Keratinocyte (primary cell): ENCODE data around the gene KANSL1. TPM values are rescaled to one million over a fixed set of nuclear protein-coding genes. Genes with fewer than 3 reads are reported as not detected.

Experiments used
- DNase-seq: peaks from one replicate; pipeline ENCODE4 v3.0.0-alpha.2; 2011; ENCODE audit warnings: low read depth, missing footprints, low spot score
- FAIRE-seq: peaks from 2 replicates; lab custom pipeline; 2011; peaks lifted over from hg19 to GRCh38; lab: Jason Lieb, UNC
- H2AFZ ChIP-seq: 2 replicates; pipeline ENCODE4 v1.6.0; 2012; ENCODE audit warnings: low read length, control low read depth, inconsistent platforms; ENCODE audit not compliant: control insufficient read depth
- H3K27ac ChIP-seq: 2 replicates; pipeline ENCODE4 v1.5.1; 2011; ENCODE audit warnings: low read length; ENCODE audit not compliant: control insufficient read depth, insufficient read depth
- H3K27me3 ChIP-seq: 3 replicates; pipeline ENCODE4 v1.6.0; 2011; ENCODE audit warnings: low read length; ENCODE audit not compliant: control insufficient read depth, insufficient read depth; ENCODE audit errors: extremely low read depth
- H3K36me3 ChIP-seq, 2 experiments: 2 replicates in 1 of 2; 3 replicates in 1 of 2; pipeline ENCODE4 v1.5.1; 2011; ENCODE audit warnings: low read length in 2 of 2, mild to moderate bottlenecking in 1 of 2; ENCODE audit not compliant: control insufficient read depth in 2 of 2, insufficient read depth in 2 of 2; ENCODE audit errors: extremely low read depth in 1 of 2
- H3K4me1 ChIP-seq: 3 replicates; pipeline ENCODE4 v1.5.1; 2011; ENCODE audit warnings: low read length; ENCODE audit not compliant: control insufficient read depth, insufficient read depth; ENCODE audit errors: extremely low read depth
- H3K4me2 ChIP-seq: 3 replicates; pipeline ENCODE4 v1.6.0; 2011; ENCODE audit warnings: low read depth, low read length; ENCODE audit not compliant: control insufficient read depth, insufficient read depth; ENCODE audit errors: extremely low read depth
- H3K4me3 ChIP-seq, 3 experiments: fragments of 200-600 bp in 1 of 3; sonication (generic) in 1 of 3; 2 replicates in 2 of 3; 3 replicates in 1 of 3; pipeline ENCODE4 v1.5.1; 2011 to 2016; ENCODE audit warnings: low read length in 3 of 3, mild to moderate bottlenecking in 3 of 3, control low read depth in 2 of 3, inconsistent platforms in 1 of 3, low read depth in 1 of 3, mixed read lengths in 1 of 3, mixed run types in 1 of 3, moderate library complexity in 1 of 3; ENCODE audit not compliant: control insufficient read depth in 2 of 3, insufficient read depth in 2 of 3; ENCODE audit errors: extremely low read depth in 1 of 3
- H3K79me2 ChIP-seq: 2 replicates; pipeline ENCODE4 v1.6.0; 2012; ENCODE audit warnings: low read length; ENCODE audit not compliant: control insufficient read depth, insufficient read depth
- H3K9ac ChIP-seq: 3 replicates; pipeline ENCODE4 v1.6.0; 2011; ENCODE audit warnings: low read length; ENCODE audit not compliant: control insufficient read depth, insufficient read depth; ENCODE audit errors: extremely low read depth
- H3K9me1 ChIP-seq: 3 replicates; pipeline ENCODE4 v1.6.0; 2011; ENCODE audit warnings: low read length; ENCODE audit not compliant: control insufficient read depth, insufficient read depth; ENCODE audit errors: extremely low read depth
- H3K9me3 ChIP-seq: 2 replicates; pipeline ENCODE4 v1.5.1; 2012; ENCODE audit warnings: low read depth, low read length; ENCODE audit not compliant: control insufficient read depth
- H4K20me1 ChIP-seq: 3 replicates; pipeline ENCODE4 v1.6.0; 2011; ENCODE audit warnings: low read length; ENCODE audit not compliant: control insufficient read depth, insufficient read depth; ENCODE audit errors: extremely low read depth
- CTCF ChIP-seq, 3 experiments: IDR thresholded peaks in 1 of 3; conservative IDR thresholded peaks in 1 of 3; optimal IDR thresholded peaks in 1 of 3; 2 replicates in 2 of 3; 3 replicates in 1 of 3; pipeline versions ENCODE3 to v1.5.1; 2011; ENCODE audit warnings: low read length in 3 of 3, mild to moderate bottlenecking in 3 of 3, moderate library complexity in 2 of 3, control low read depth in 1 of 3, inconsistent platforms in 1 of 3; ENCODE audit not compliant: insufficient read depth in 2 of 3; ENCODE audit errors: extremely low read depth in 1 of 3
- EZH2 ChIP-seq: IDR thresholded peaks from one replicate; pipeline ENCODE4 v1.6.1; 2012; ENCODE audit warnings: inconsistent platforms, mild to moderate bottlenecking, low read length, moderate library complexity
- dilution Hi-C: fragments of 300-500 bp; cut with MboI; formaldehyde crosslinking; loops from one replicate; pipeline ENCODE4 v1.7.0; 2020; ENCODE audit warnings: low sequenced_read_pairs; ENCODE audit not compliant: extremely low pct_ligation_motif_present
- polyA plus RNA-seq, 5 experiments: library from polyadenylated mRNA; depleted of rRNA in 3 of 5; stranded (reverse) in 3 of 5; stranded (forward) in 1 of 5; unstranded in 1 of 5; fragments of >200 nt; gene quantifications; 1 replicate in 1 of 5; 2 replicates in 3 of 5; 3 replicates in 1 of 5; pipeline versions ENCODE4 v1.2.1 to v1.2.3, GENCODE V29; 2011 to 2012; ENCODE audit warnings: missing spikeins in 2 of 5, low read depth in 1 of 5, low replicate concordance in 1 of 5

The KANSL1 gene
- polyA plus RNA-seq, 1 donor (not counting 4 experiments of a cell fraction or from before 2014, with no cell fraction given), result 17.6 TPM

DNA sequence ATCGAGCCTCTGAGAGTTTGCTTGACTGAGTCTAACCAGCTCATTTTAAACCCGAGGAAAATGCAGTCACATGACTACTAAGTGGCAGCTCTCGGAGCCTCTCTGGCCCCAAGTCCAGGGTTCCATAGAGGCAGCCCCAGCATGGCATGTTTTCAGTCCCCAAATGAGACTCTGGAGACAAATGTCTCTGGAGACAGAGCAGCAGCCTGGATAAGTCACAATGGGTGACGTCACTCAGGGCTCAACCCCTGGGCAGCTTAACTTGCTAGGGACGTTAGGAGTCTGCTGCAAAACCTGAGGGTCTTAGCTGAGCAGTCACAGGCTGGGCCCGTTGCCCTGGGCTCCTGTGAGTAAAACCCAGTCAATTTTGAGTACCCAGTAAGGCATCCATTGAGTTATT is 201.1 kb downstream of the KANSL1 start:
- no peaks in the 10 kb centered on the region for H3K36me3 ChIP-seq
- DNase-seq, result no peak
- TF ChIP-seq EZH2 (no peak), CTCF (optimal IDR thresholded peaks at IDR 0.05 in 1 of 3, IDR thresholded peaks at IDR 0.05 in 1 of 3, conservative IDR thresholded peaks at IDR 0.05 in 1 of 3; ENCODE audit: extremely low read depth in 1 of 3, insufficient read depth in 2 of 3, low read length in 3 of 3) (no peak)
- no peaks in the 10 kb centered on the region for H3K9me3 ChIP-seq
- dilution Hi-C loops, result no loop called here
- H3K4me2 ChIP-seq, result no peak overlapping the region
- H4K20me1 ChIP-seq, result no peaks in the 10 kb centered on the region
- H3K9me1 ChIP-seq, result no peaks in the 10 kb centered on the region
- peaks cover 14% of the 10 kb centered on the region for H3K27me3 ChIP-seq
- H3K4me3 ChIP-seq, result no peak overlapping the region
- H3K9ac ChIP-seq, result no peak overlapping the region
- no peak for FAIRE-seq
- no peaks in the 10 kb centered on the region for H3K4me1 ChIP-seq
- no peak overlapping the region for H2AFZ ChIP-seq
- no peaks in the 10 kb centered on the region for H3K79me2 ChIP-seq
- no peak overlapping the region for H3K27ac ChIP-seq

DNA sequence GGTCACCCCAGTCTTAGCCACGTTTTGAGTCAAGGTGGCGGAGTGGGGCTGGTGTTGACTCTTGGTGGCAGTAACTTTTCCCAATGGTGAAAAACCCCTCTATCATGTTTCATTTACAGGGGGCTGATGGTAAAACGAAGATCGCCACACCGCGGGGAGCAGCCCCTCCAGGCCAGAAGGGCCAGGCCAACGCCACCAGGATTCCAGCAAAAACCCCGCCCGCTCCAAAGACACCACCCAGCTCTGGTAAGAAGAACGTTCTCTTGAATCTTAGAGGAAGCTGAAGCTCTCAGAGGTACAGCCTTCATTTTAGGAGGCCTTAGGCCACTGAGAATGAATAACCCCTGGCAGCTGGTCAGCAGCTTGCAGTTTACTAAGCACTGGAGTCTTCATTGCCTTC is 201.9 kb downstream of the KANSL1 start:
- no peak overlapping the region for H3K4me3 ChIP-seq
- H3K27me3 ChIP-seq, result peaks cover 7% of the 10 kb centered on the region
- FAIRE-seq (no peak), DNase-seq (no peak)
- no peaks in the 10 kb centered on the region for H3K9me1 ChIP-seq
- TF ChIP-seq EZH2, result no peak
- no peak for TF ChIP-seq CTCF (optimal IDR thresholded peaks at IDR 0.05 in 1 of 3, IDR thresholded peaks at IDR 0.05 in 1 of 3, conservative IDR thresholded peaks at IDR 0.05 in 1 of 3; ENCODE audit: extremely low read depth in 1 of 3, insufficient read depth in 2 of 3, low read length in 3 of 3)
- no peaks in the 10 kb centered on the region for H4K20me1 ChIP-seq
- H3K9me3 ChIP-seq, result no peaks in the 10 kb centered on the region
- no peaks in the 10 kb centered on the region for H3K4me1 ChIP-seq
- no peak overlapping the region for H2AFZ ChIP-seq
- H3K79me2 ChIP-seq, result no peaks in the 10 kb centered on the region
- dilution Hi-C loops, result no loop called here
- H3K27ac ChIP-seq, result no peak overlapping the region
- no peak overlapping the region for H3K4me2 ChIP-seq
- no peak overlapping the region for H3K9ac ChIP-seq
- H3K36me3 ChIP-seq, result no peaks in the 10 kb centered on the region
